H1 (cell line): Measurements from ENCODE around the gene TMEM163. TPM values are rescaled to one million over a fixed set of nuclear protein-coding genes. Genes with fewer than 3 reads are reported as not detected.

Experiments
- CTCF ChIA-PET: fragments of 300-600 bp; sonication (Branson Sonifier 250); formaldehyde crosslinking; loops from one replicate; lab custom pipeline; 2021; ENCODE audit not compliant: partially characterized antibody; lab: Charles Lee
- POLR2A ChIA-PET: fragments of 300-600 bp; sonication (Branson Sonifier 250); formaldehyde crosslinking; loops from one replicate; lab custom pipeline; 2021; ENCODE audit warnings: inconsistent platforms; ENCODE audit not compliant: partially characterized antibody; lab: Charles Lee
- DNase-seq, 2 experiments: peaks; one replicate each; pipeline versions ENCODE4 v3.0.0 to v3.0.0-alpha.2; 2010 to 2022; ENCODE audit warnings: low spot score in 2 of 2, low read depth in 1 of 2, mixed read lengths in 1 of 2
- FAIRE-seq: peaks from 2 replicates; lab custom pipeline; 2011; peaks lifted over from hg19 to GRCh38; lab: Jason Lieb, UNC
- H2AFZ ChIP-seq: 2 replicates; pipeline ENCODE4 v1.8.1; 2012; ENCODE audit warnings: low read length, inconsistent platforms
- H2AK5ac ChIP-seq: 2 replicates; pipeline ENCODE4 v1.6.1; 2013; ENCODE audit warnings: low read depth, low read length
- H2BK120ac ChIP-seq: replicated peaks from 2 replicates; pipeline ENCODE3; 2013; ENCODE audit warnings: low read depth, low read length, inconsistent platforms
- H2BK12ac ChIP-seq: 2 replicates; pipeline ENCODE4 v1.6.1; 2013; ENCODE audit warnings: low read depth, low read length
- H2BK15ac ChIP-seq: 2 replicates; pipeline ENCODE4 v1.6.1; 2013; ENCODE audit warnings: low read length
- H2BK20ac ChIP-seq: 2 replicates; pipeline ENCODE4 v1.6.1; 2013; ENCODE audit warnings: low read length
- H2BK5ac ChIP-seq: 2 replicates; pipeline ENCODE4 v1.6.1; 2013; ENCODE audit warnings: low read depth, low read length
- H3K14ac ChIP-seq: 2 replicates; pipeline ENCODE4 v1.6.1; 2013; ENCODE audit warnings: inconsistent platforms; ENCODE audit not compliant: insufficient read length
- H3K18ac ChIP-seq: 2 replicates; pipeline ENCODE4 v1.6.1; 2013; ENCODE audit warnings: low read length; ENCODE audit errors: extremely low read depth
- H3K23ac ChIP-seq: 2 replicates; pipeline ENCODE4 v1.6.1; 2013; ENCODE audit warnings: inconsistent platforms; ENCODE audit not compliant: insufficient read length
- H3K23me2 ChIP-seq: 2 replicates; pipeline ENCODE4 v1.6.1; 2013; ENCODE audit warnings: low read depth, low read length
- H3K27ac ChIP-seq: 2 replicates; pipeline ENCODE4 v1.6.1; 2011; ENCODE audit warnings: low read depth, low read length, inconsistent platforms
- H3K27me3 ChIP-seq, 4 experiments: replicated peaks in 1 of 4; 1 replicate in 1 of 4; 2 replicates in 3 of 4; pipeline versions ENCODE4 v1.6.1 to v1.8.1; 2011 to 2013; ENCODE audit warnings: low read length in 3 of 4, mild to moderate bottlenecking in 3 of 4, inconsistent platforms in 2 of 4, mixed read lengths in 2 of 4, moderate library complexity in 1 of 4; ENCODE audit not compliant: control insufficient read depth in 3 of 4, insufficient read depth in 3 of 4; ENCODE audit errors: extremely low read depth in 1 of 4
- H3K36me3 ChIP-seq, 4 experiments: 2 replicates each; pipeline versions ENCODE4 v1.6.1 to v1.8.1; 2011 to 2013; ENCODE audit warnings: mild to moderate bottlenecking in 4 of 4, low read length in 3 of 4, moderate library complexity in 2 of 4, control low read depth in 1 of 4, inconsistent platforms in 1 of 4; ENCODE audit not compliant: insufficient read depth in 4 of 4, control insufficient read depth in 2 of 4
- H3K4ac ChIP-seq: replicated peaks from 2 replicates; pipeline ENCODE3; 2013; ENCODE audit warnings: low read length, low read depth, mixed read lengths, inconsistent platforms; ENCODE audit not compliant: insufficient read length
- H3K4me1 ChIP-seq, 4 experiments: replicated peaks in 1 of 4; 1 replicate in 1 of 4; 2 replicates in 3 of 4; pipeline versions ENCODE4 v1.6.1 to v1.8.1; 2011 to 2013; ENCODE audit warnings: low read length in 3 of 4, inconsistent platforms in 2 of 4, mixed read lengths in 1 of 4; ENCODE audit not compliant: insufficient read depth in 4 of 4, control insufficient read depth in 3 of 4
- H3K4me2 ChIP-seq, 2 experiments: 2 replicates each; pipeline versions ENCODE4 v1.6.1 to v1.8.1; 2011 to 2013; ENCODE audit warnings: low read depth in 2 of 2, low read length in 2 of 2, control low read depth in 1 of 2, inconsistent platforms in 1 of 2, mild to moderate bottlenecking in 1 of 2; ENCODE audit not compliant: insufficient read depth in 1 of 2
- H3K4me3 ChIP-seq, 4 experiments: fragments of 200-600, 300-600 bp in 1 of 4; sonication (generic), shearing (Covaris generic), sonication (Bioruptor Twin) in 1 of 4; 2 replicates each; pipeline versions ENCODE4 v1.5.1 to v1.8.1; 2011 to 2016; ENCODE audit warnings: low read length in 4 of 4, low read depth in 3 of 4, control low read depth in 2 of 4, inconsistent platforms in 2 of 4, mild to moderate bottlenecking in 2 of 4, mixed read lengths in 1 of 4, moderate library complexity in 1 of 4; ENCODE audit not compliant: insufficient read depth in 2 of 4; ENCODE audit errors: extremely low read depth in 1 of 4
- H3K56ac ChIP-seq: replicated peaks from 2 replicates; pipeline ENCODE3; 2013; ENCODE audit warnings: low read depth, mild to moderate bottlenecking, mixed read lengths, low read length, inconsistent platforms; ENCODE audit not compliant: insufficient read length
- H3K79me1 ChIP-seq: 2 replicates; pipeline ENCODE4 v1.6.1; 2013; ENCODE audit warnings: low read depth, low read length, control low read depth
- H3K79me2 ChIP-seq, 2 experiments: 2 replicates each; pipeline versions ENCODE4 v1.6.1 to v1.8.1; 2012 to 2013; ENCODE audit warnings: low read length in 2 of 2, mild to moderate bottlenecking in 2 of 2, inconsistent platforms in 1 of 2; ENCODE audit not compliant: insufficient read depth in 2 of 2, control insufficient read depth in 1 of 2
- H3K9ac ChIP-seq, 4 experiments: replicated peaks in 1 of 4; 1 replicate in 1 of 4; 2 replicates in 3 of 4; pipeline versions ENCODE4 v1.6.1 to v1.8.1; 2011 to 2013; ENCODE audit warnings: low read depth in 3 of 4, low read length in 3 of 4, control low read depth in 2 of 4, mild to moderate bottlenecking in 2 of 4, moderate library complexity in 2 of 4, inconsistent platforms in 1 of 4; ENCODE audit errors: extremely low read depth in 1 of 4
- H3K9me3 ChIP-seq, 2 experiments: 2 replicates each; pipeline versions ENCODE4 v1.6.1 to v1.8.1; 2012 to 2013; ENCODE audit warnings: mild to moderate bottlenecking in 2 of 2, moderate library complexity in 2 of 2, control low read depth in 1 of 2, inconsistent platforms in 1 of 2, low read depth in 1 of 2, low read length in 1 of 2, mixed read lengths in 1 of 2; ENCODE audit not compliant: insufficient read depth in 2 of 2
- H4K20me1 ChIP-seq, 2 experiments: replicated peaks in 1 of 2; 2 replicates each; pipeline versions ENCODE3 to v1.8.1; 2011 to 2013; ENCODE audit warnings: inconsistent platforms in 2 of 2, low read length in 2 of 2, mild to moderate bottlenecking in 1 of 2; ENCODE audit not compliant: insufficient read depth in 2 of 2, control insufficient read depth in 1 of 2
- H4K5ac ChIP-seq: 2 replicates; pipeline ENCODE4 v1.6.1; 2013; ENCODE audit warnings: low read length, low read depth, mixed read lengths, inconsistent platforms; ENCODE audit not compliant: insufficient read length
- H4K8ac ChIP-seq: 2 replicates; pipeline ENCODE4 v1.8.0; 2013; ENCODE audit warnings: mild to moderate bottlenecking, moderate library complexity, low read length, inconsistent platforms; ENCODE audit not compliant: insufficient read depth; ENCODE audit errors: extremely low read depth
- H4K91ac ChIP-seq: replicated peaks from 2 replicates; pipeline ENCODE3; 2013; ENCODE audit warnings: low read length, mixed read lengths, inconsistent platforms; ENCODE audit not compliant: insufficient read length
- BACH1 ChIP-seq: IDR thresholded peaks from 2 replicates; pipeline ENCODE4 v1.6.1; 2012; ENCODE audit warnings: low read length, improper control_type of control experiment
- KDM5A ChIP-seq: fragments of 200-600 bp; IDR thresholded peaks from 2 replicates; pipeline ENCODE4 v1.7.1; 2012; ENCODE audit warnings: mild to moderate bottlenecking, low read length, inconsistent platforms, mixed read lengths
- SIX5 ChIP-seq: IDR thresholded peaks from 2 replicates; pipeline ENCODE4 v1.6.1; 2011; ENCODE audit warnings: mild to moderate bottlenecking, low read depth, low read length
- WGBS, 2 experiments: shearing (Covaris generic) in 1 of 2; methylation state at CpG; one replicate each; pipeline versions ENCODE4 v1.1.6 to v1.1.7; 2013 to 2015; ENCODE audit warnings: low lambda C conversion rate in 2 of 2, mixed read lengths in 2 of 2, inconsistent platforms in 1 of 2, low coverage in 1 of 2, missing lambda C conversion rate in 1 of 2; ENCODE audit not compliant: insufficient replicate concordance in 2 of 2, insufficient coverage in 1 of 2, insufficient read length in 1 of 2; ENCODE audit errors: extremely low coverage in 1 of 2, missing lambda C conversion rate in 1 of 2; 5-methylcytosine and 5-hydroxymethylcytosine counted together
- polyA plus RNA-seq, 7 experiments: library from polyadenylated mRNA; depleted of rRNA in 3 of 7; stranded (reverse) in 5 of 7; unstranded in 2 of 7; fragments of >200 nt in 5 of 7; fragments of 200-250 nt in 2 of 7; gene quantifications; 1 replicate in 5 of 7; 2 replicates in 1 of 7; 4 replicates in 1 of 7; pipeline versions ENCODE4 v1.2.1 to v1.2.3, GENCODE V29; 2011 to 2013; ENCODE audit warnings: missing spikeins in 2 of 7, mixed read lengths in 2 of 7
- total RNA-seq: library from RNA; stranded (reverse); fragmentation: NEBNext Ultra II Directional; extraction: Animal tissue kit (Norgen Biotek cat#: 25700); gene quantifications from 2 replicates; pipeline ENCODE4 v1.2.1, GENCODE V29; 2021

The TMEM163 gene
- total and polyA plus RNA-seq, 2 of the 8 experiments (the other 6 are each of a cell fraction or from before 2014, with no cell fraction given): 2.8 to 3.2 TPM

DNA sequence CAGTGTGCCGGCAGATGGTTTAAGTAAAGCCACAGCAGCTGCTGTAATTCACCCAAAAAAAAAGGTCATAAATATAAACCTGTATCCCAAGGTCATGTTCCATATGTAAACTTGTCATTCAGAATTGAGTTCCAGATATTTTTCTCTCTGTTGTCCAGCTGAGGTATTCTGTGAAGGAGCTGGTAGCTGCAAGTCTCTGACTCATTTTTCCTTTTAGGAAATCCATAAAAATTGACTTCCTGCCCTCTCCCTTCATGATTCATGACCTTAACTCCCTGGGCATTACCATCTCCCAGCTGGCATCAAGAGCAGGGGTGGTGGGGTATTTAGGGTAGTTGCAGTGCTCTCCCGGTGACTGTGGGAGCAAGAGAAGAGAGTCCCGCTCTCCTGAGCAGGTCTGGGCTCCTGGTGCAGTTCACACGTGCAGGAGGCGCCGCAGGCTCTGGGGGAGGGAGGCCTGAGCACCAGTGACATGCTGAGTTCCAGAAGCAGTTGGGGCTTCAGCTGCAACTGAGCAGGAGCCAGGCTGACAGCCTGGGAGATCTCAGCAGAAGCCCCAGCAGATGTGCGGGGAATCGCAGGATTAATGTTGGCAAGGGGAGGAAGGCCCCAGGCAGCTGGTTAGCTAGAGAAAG, 272.3 kb downstream of the TMEM163 start:
- ChIA-PET CTCF (interaction anchor here (0.5 to 9.3 kb wide), 14 partner anchors 8 to 343 kb away, joined by 3 to 132 read pairs (median 4); no protein-coding TSS in a partner anchor), POLR2A (no interaction called here)
- Histone ChIP-seq H3K4me3 (no peak overlapping the region), H2BK5ac (no peak overlapping the region), H3K27ac (no peak overlapping the region), H3K9me3 (no peaks in the 10 kb centered on the region), H3K79me1 (no peaks in the 10 kb centered on the region), H3K56ac (no peak overlapping the region), H4K20me1 (peaks cover 0 to 1% of the 10 kb centered on the region in 2 experiments), H3K23ac (no peak overlapping the region), H3K14ac (no peak overlapping the region), H4K8ac (no peak overlapping the region), H3K18ac (no peak overlapping the region), H4K5ac (no peak overlapping the region), H3K23me2 (peaks cover 2% of the 10 kb centered on the region; the same call in 1 of the 2 replicates), H4K91ac (no peak overlapping the region), H3K4me1 (no peaks in the 10 kb centered on the region; a peak in 1 of 7 replicates), H2AFZ (no peak overlapping the region), H3K9ac (no peak overlapping the region), H2BK12ac (no peak overlapping the region), H3K36me3 (no peaks in the 10 kb centered on the region; a peak in 1 of 8 replicates), H2AK5ac (no peak overlapping the region), H2BK20ac (no peak overlapping the region), H3K4me2 (no peak overlapping the region), H2BK15ac (no peak overlapping the region), H3K79me2 (no peaks in the 10 kb centered on the region), H2BK120ac (no peak overlapping the region), H3K4ac (no peak overlapping the region), H3K27me3 (no peaks in the 10 kb centered on the region)
- no peak for TF ChIP-seq KDM5A
- TF ChIP-seq BACH1: no peak
- no peak for TF ChIP-seq SIX5
- DNase-seq (no peak), FAIRE-seq (no peak)
- 91% methylated on average over 8 of the region's 8 CpGs; no CpG with 5 or more reads in 1 of the 2 experiments for WGBS, 2 experiments
